ENCODE measurements around the gene CPNE9.

GRCh38 chr3:9718118-9718517, 14.5 kb downstream of the CPNE9 start:
- TF ChIP-seq POLR2A (IDR thresholded peaks at IDR 0.05), result no peak
- TF ChIP-seq, protein P1, sequence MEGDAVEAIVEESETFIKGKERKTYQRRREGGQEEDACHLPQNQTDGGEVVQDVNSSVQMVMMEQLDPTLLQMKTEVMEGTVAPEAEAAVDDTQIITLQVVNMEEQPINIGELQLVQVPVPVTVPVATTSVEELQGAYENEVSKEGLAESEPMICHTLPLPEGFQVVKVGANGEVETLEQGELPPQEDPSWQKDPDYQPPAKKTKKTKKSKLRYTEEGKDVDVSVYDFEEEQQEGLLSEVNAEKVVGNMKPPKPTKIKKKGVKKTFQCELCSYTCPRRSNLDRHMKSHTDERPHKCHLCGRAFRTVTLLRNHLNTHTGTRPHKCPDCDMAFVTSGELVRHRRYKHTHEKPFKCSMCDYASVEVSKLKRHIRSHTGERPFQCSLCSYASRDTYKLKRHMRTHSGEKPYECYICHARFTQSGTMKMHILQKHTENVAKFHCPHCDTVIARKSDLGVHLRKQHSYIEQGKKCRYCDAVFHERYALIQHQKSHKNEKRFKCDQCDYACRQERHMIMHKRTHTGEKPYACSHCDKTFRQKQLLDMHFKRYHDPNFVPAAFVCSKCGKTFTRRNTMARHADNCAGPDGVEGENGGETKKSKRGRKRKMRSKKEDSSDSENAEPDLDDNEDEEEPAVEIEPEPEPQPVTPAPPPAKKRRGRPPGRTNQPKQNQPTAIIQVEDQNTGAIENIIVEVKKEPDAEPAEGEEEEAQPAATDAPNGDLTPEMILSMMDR (IDR thresholded peaks at IDR 0.05), result no peak
